GM23248 (cell line): ENCODE data around the gene DNAI2.

Experiments
- EZH2 ChIP-seq: fragments of 200-600 bp; sonication (generic); IDR thresholded peaks from 2 replicates; pipeline ENCODE4 v1.6.1; 2018; ENCODE audit warnings: antibody characterized with exemption, mild to moderate bottlenecking; ENCODE audit not compliant: insufficient read depth, poor library complexity, severe bottlenecking
- EZH2phosphoT487 ChIP-seq: fragments of 200-600 bp; sonication (generic); IDR thresholded peaks from 2 replicates; pipeline ENCODE4 v1.6.1; 2018; ENCODE audit warnings: antibody characterized with exemption, moderate library complexity, mild to moderate bottlenecking, low read depth; ENCODE audit not compliant: insufficient read depth

GRCh38 chr17:74342224-74342623 is 68.2 kb downstream of the DNAI2 start:
- TF ChIP-seq EZH2 (no peak), EZH2phosphoT487 (no peak)
